Measurements from ENCODE around the gene CALR.
A peak's percentile ranks its signal among the peaks of the same experiment; 100 is the strongest.
"Not testable (repeated sequence)": the region's sequence is repeated elsewhere in the genome, so short reads cannot be mapped to it uniquely, and the experiment has no call there.

Gene CALR

GRCh38 chr19:12937927-12938778 lies at the start of gene CALR:
Gene CALR (plus strand): TSS chr19:12938609. CDS start chr19:12938680, 71 bp downstream.
- peak; percentile 96 to 97 for DNase-seq (ENCODE audit: low read depth in 2 of 2, low spot score in 1 of 2)

GRCh38 chr19:12890299-12890786 lies 48.1 kb upstream of the CALR start:
- DNase-seq (ENCODE audit: low read depth in 2 of 2, low spot score in 1 of 2): not testable (repeated sequence)

- peak; percentile 87 to 93 for DNase-seq (ENCODE audit: low read depth in 2 of 2, low spot score in 1 of 2)
Observed at GRCh38 chr19:12890787-12891552, 47.4 kb upstream of the CALR start, which contains the start of gene GCDH. Gene GCDH (plus strand): TSS chr19:12891160. CDS start chr19:12891305, 145 bp downstream.

GRCh38 chr19:12891553-12892021 lies 46.8 kb upstream of the CALR start:
- DNase-seq (ENCODE audit: low read depth in 2 of 2, low spot score in 1 of 2): no peak

- no peak for DNase-seq (ENCODE audit: low read depth in 2 of 2, low spot score in 1 of 2)
Observed at GRCh38 chr19:12893582-12893981, 44.8 kb upstream of the CALR start.

- DNase-seq (ENCODE audit: low read depth in 2 of 2, low spot score in 1 of 2): no peak
Observed at GRCh38 chr19:12896460-12896859, 41.9 kb upstream of the CALR start.

GRCh38 chr19:12899891-12900518 lies 38.4 kb upstream of the CALR start:
- DNase-seq (ENCODE audit: low read depth in 2 of 2, low spot score in 1 of 2): no peak

- no peak for DNase-seq (ENCODE audit: low read depth in 2 of 2, low spot score in 1 of 2)
Observed at GRCh38 chr19:12907166-12907565, 31.2 kb upstream of the CALR start.

GRCh38 chr19:12912571-12912970 lies 25.8 kb upstream of the CALR start:
- no peak for DNase-seq (ENCODE audit: low read depth in 2 of 2, low spot score in 1 of 2)

GRCh38 chr19:12913011-12913561 lies 25.3 kb upstream of the CALR start:
- no peak for DNase-seq (ENCODE audit: low read depth in 2 of 2, low spot score in 1 of 2)

- peak in 1 of 2 donors; percentile 20 for DNase-seq (ENCODE audit: low read depth in 2 of 2, low spot score in 1 of 2)
Observed at GRCh38 chr19:12913851-12914690, 24.3 kb upstream of the CALR start.

GRCh38 chr19:12915860-12916259 lies 22.5 kb upstream of the CALR start:
- DNase-seq (ENCODE audit: low read depth in 2 of 2, low spot score in 1 of 2): not testable (repeated sequence)

- DNase-seq (ENCODE audit: low read depth in 2 of 2, low spot score in 1 of 2): no peak
Observed at GRCh38 chr19:12918253-12918652, 20.2 kb upstream of the CALR start.

- no peak for DNase-seq (ENCODE audit: low read depth in 2 of 2, low spot score in 1 of 2)
Observed at GRCh38 chr19:12921047-12921446, 17.4 kb upstream of the CALR start.

GRCh38 chr19:12922959-12923358 lies 15.4 kb upstream of the CALR start:
- DNase-seq (ENCODE audit: low read depth in 2 of 2, low spot score in 1 of 2): no peak

GRCh38 chr19:12924621-12925310 lies 13.6 kb upstream of the CALR start:
- no peak for DNase-seq (ENCODE audit: low read depth in 2 of 2, low spot score in 1 of 2)

GRCh38 chr19:12930002-12930645 lies 8.3 kb upstream of the CALR start:
- DNase-seq (ENCODE audit: low read depth in 2 of 2, low spot score in 1 of 2): no peak

- DNase-seq (ENCODE audit: low read depth in 2 of 2, low spot score in 1 of 2): no peak
Observed at GRCh38 chr19:12932392-12933286, 5.8 kb upstream of the CALR start.
